K562 (cell line): ENCODE measurements around the gene CUTA. TPM values are rescaled to one million over a fixed set of nuclear protein-coding genes. Genes with fewer than 3 reads are reported as not detected.

Source experiments
- ADNP ChIP-seq: fragments of 200-800 bp; sonication (Bioruptor generic); IDR thresholded peaks from 2 replicates; pipeline ENCODE4 v1.6.1; 2016; ENCODE audit warnings: missing genetic modification characterization, missing compliant biosample characterization
- ATF7 ChIP-seq: fragments of 450-650 bp; IDR thresholded peaks from 2 replicates; pipeline ENCODE4 v1.7.1; 2014; ENCODE audit warnings: mild to moderate bottlenecking, moderate library complexity
- CGGBP1 ChIP-seq: fragments of 250-450 bp; sonication (Bioruptor Pico); IDR thresholded peaks from 2 replicates; pipeline ENCODE4 v1.9.0; 2021; ENCODE audit warnings: mild to moderate bottlenecking
- CHD4 ChIP-seq: fragments of 200-600 bp; sonication (generic); IDR thresholded peaks from 3 replicates; pipeline ENCODE4 v1.6.1; 2012; ENCODE audit warnings: low read depth, mild to moderate bottlenecking, mixed read lengths, low read length, inconsistent platforms; ENCODE audit not compliant: insufficient read depth, insufficient replicate concordance, poor library complexity, severe bottlenecking
- CSDE1 ChIP-seq, 2 experiments: fragments of 450-650 bp; IDR thresholded peaks; 2 replicates each; pipeline ENCODE4 v1.6.1; 2016; ENCODE audit warnings: mild to moderate bottlenecking in 1 of 2
- E2F1 ChIP-seq: sonication (generic); formaldehyde crosslinking; IDR thresholded peaks from 2 replicates; pipeline ENCODE4 v1.8.1; 2023; ENCODE audit warnings: mild to moderate bottlenecking, missing genetic modification reagents, moderate library complexity
- ELF4 ChIP-seq: fragments of 450-650 bp; formaldehyde crosslinking; IDR thresholded peaks from 2 replicates; pipeline ENCODE4 v1.4.0; 2022; ENCODE audit warnings: missing genetic modification characterization
- FOXA3 ChIP-seq, 2 experiments: fragments of 450-650 bp in 1 of 2; sonication (generic) in 1 of 2; formaldehyde crosslinking; IDR thresholded peaks in 1 of 2; conservative IDR thresholded peaks in 1 of 2; 2 replicates each; pipeline versions ENCODE4 v1.4.0 to v1.8.0; 2020 to 2022; ENCODE audit warnings: mild to moderate bottlenecking in 2 of 2, missing genetic modification reagents in 1 of 2
- HDGF ChIP-seq: fragments of 450-650 bp; IDR thresholded peaks from 2 replicates; pipeline ENCODE4 v1.6.1; 2016
- NFE2L1 ChIP-seq: fragments of 450-650 bp; IDR thresholded peaks from 2 replicates; pipeline ENCODE4 v1.6.1; 2016; ENCODE audit warnings: missing genetic modification characterization, low read depth, mild to moderate bottlenecking, missing compliant biosample characterization, moderate library complexity, borderline replicate concordance
- POLR2AphosphoS5 ChIP-seq: IDR thresholded peaks from 2 replicates; pipeline ENCODE4 v1.6.1; 2011; ENCODE audit warnings: mild to moderate bottlenecking, low read depth, low read length, moderate library complexity; ENCODE audit not compliant: control insufficient read depth, insufficient read depth
- SRF ChIP-seq, 2 experiments: fragments of 250-450, 450-650 bp in 1 of 2; sonication (Bioruptor Pico) in 1 of 2; sonication (generic) in 1 of 2; formaldehyde crosslinking; IDR thresholded peaks; 2 replicates each; pipeline versions ENCODE4 v1.5.0 to v1.5.1; 2020 to 2022; ENCODE audit warnings: mild to moderate bottlenecking in 1 of 2, missing genetic modification reagents in 1 of 2
- TAF9B ChIP-seq: fragments of 450-650 bp; IDR thresholded peaks from 2 replicates; pipeline ENCODE4 v1.6.1; 2018; ENCODE audit warnings: mild to moderate bottlenecking; ENCODE audit not compliant: partially characterized antibody
- TCFL5 ChIP-seq: fragments of 250-450 bp; sonication (Bioruptor Pico); conservative IDR thresholded peaks from 2 replicates; pipeline ENCODE4 v1.6.1; 2021; ENCODE audit warnings: mild to moderate bottlenecking, moderate library complexity, matching md5 sums
- TGIF2 ChIP-seq: sonication (generic); formaldehyde crosslinking; IDR thresholded peaks from 2 replicates; pipeline ENCODE4 v1.8.1; 2022; ENCODE audit warnings: mild to moderate bottlenecking, missing genetic modification reagents, moderate library complexity
- XRCC5 ChIP-seq: fragments of 200-400 bp; formaldehyde crosslinking; IDR thresholded peaks from 2 replicates; pipeline ENCODE4 v1.6.1; 2017; ENCODE audit warnings: low read depth, mild to moderate bottlenecking, low read length
- ZNF263 ChIP-seq: sonication (generic); formaldehyde crosslinking; IDR thresholded peaks from 2 replicates; pipeline ENCODE4 v1.8.0; 2022; ENCODE audit warnings: mild to moderate bottlenecking, missing genetic modification reagents, borderline replicate concordance
- ZNF395 ChIP-seq: fragments of 200-800 bp; sonication (Bioruptor generic); IDR thresholded peaks from 2 replicates; pipeline ENCODE4 v1.6.1; 2017; ENCODE audit warnings: missing genetic modification characterization, missing compliant biosample characterization
- ZNF639 ChIP-seq, 2 experiments: fragments of 200-800 bp in 1 of 2; sonication (Bioruptor generic) in 1 of 2; sonication (generic) in 1 of 2; formaldehyde crosslinking in 1 of 2; IDR thresholded peaks in 1 of 2; conservative IDR thresholded peaks in 1 of 2; 2 replicates each; pipeline versions ENCODE4 v1.5.0 to v1.6.1; 2016 to 2020; ENCODE audit warnings: missing compliant biosample characterization in 1 of 2, missing genetic modification characterization in 1 of 2, missing genetic modification reagents in 1 of 2
- ZSCAN29 ChIP-seq: fragments of 450-650 bp; IDR thresholded peaks from 2 replicates; pipeline ENCODE4 v1.6.1; 2017
- polyA plus RNA-seq, 8 experiments: library from polyadenylated mRNA; depleted of rRNA in 4 of 8; stranded (reverse) in 5 of 8; unstranded in 3 of 8; fragments of >200 nt; fragmentation: Nextera tagmentation in 2 of 8; fragmentation: Illumina TruSeq in 1 of 8; extraction: Ambion mirVana in 2 of 8; extraction: Trizol in 1 of 8; gene quantifications; 2 replicates each; pipeline versions ENCODE4 v1.2.1 to v1.2.3, GENCODE V29; 2011 to 2014; ENCODE audit warnings: inconsistent platforms in 1 of 8, missing spikeins in 1 of 8
- total RNA-seq, 7 experiments: library from RNA; depleted of rRNA in 6 of 7; stranded (reverse); fragments of >200 nt in 6 of 7; fragmentation: Illumina TruSeq in 2 of 7; extraction: Trizol in 2 of 7; gene quantifications; 2 replicates each; pipeline versions ENCODE4 v1.2.1 to v1.2.3, GENCODE V29; 2011 to 2021; ENCODE audit warnings: low replicate concordance in 1 of 7

CUTA gene
- total and polyA plus RNA-seq, 9 of the 15 experiments (the other 6 are each of a cell fraction or from before 2014, with no cell fraction given), result 166 to 682 (median 310) TPM

GRCh38 chr6:33428224-33428965 is 10.5 kb upstream of the CUTA start (continued):
- peak in 1 of 2 experiments; percentile 3; a peak in 1 of 4 replicates for TF ChIP-seq ZNF639 (CRISPR knock-in tag; conservative IDR thresholded peaks at IDR 0.05 in 1 of 2, IDR thresholded peaks at IDR 0.05 in 1 of 2)
- TF ChIP-seq TGIF2 (CRISPR knock-in tag), result no peak; the same call in 1 of the 2 replicates
- peak in 1 of 2 experiments; percentile 95; a peak in 2 of 4 replicates for TF ChIP-seq FOXA3 (CRISPR knock-in tag; conservative IDR thresholded peaks at IDR 0.05 in 1 of 2, IDR thresholded peaks at IDR 0.05 in 1 of 2)
- no peak for TF ChIP-seq NFE2L1 (tag)
- TF ChIP-seq ELF4, result peak; percentile 66; the same call in 1 of the 2 replicates
- 0 out of 2 replicates have a peak, but pooled peaks have one; percentile 12 for TF ChIP-seq XRCC5
- peak; percentile 93; the same call in 1 of the 2 replicates for TF ChIP-seq E2F1 (CRISPR knock-in tag)
- no peak for TF ChIP-seq ADNP
- TF ChIP-seq ZNF395 (CRISPR knock-in tag), result peak; percentile 87
- no peak; a peak in 2 of 4 replicates for TF ChIP-seq CSDE1 (IDR thresholded peaks at IDR 0.05)
- peak; percentile 75 for TF ChIP-seq ZNF263 (CRISPR knock-in tag)
- no peak for TF ChIP-seq CHD4
- TF ChIP-seq ZSCAN29, result 0 out of 2 replicates have a peak, but pooled peaks have one; percentile 21
- peak; percentile 97; the same call in 1 of the 2 replicates for TF ChIP-seq HDGF
- no peak; the same call in 1 of the 2 replicates for TF ChIP-seq POLR2AphosphoS5
- TF ChIP-seq TCFL5 (CRISPR knock-in tag), result no peak
- TF ChIP-seq CGGBP1 (CRISPR knock-in tag), result no peak
- peak; percentile 17; the same call in 1 of the 2 replicates for TF ChIP-seq ATF7
- TF ChIP-seq SRF (CRISPR knock-in tag; IDR thresholded peaks at IDR 0.05), result no peak
- no peak for TF ChIP-seq TAF9B
